H1 (cell line): ENCODE results near the gene NSD2. TPM values are rescaled to one million over a fixed set of nuclear protein-coding genes. Genes with fewer than 3 reads are reported as not detected.

Experiments
- CTCF ChIA-PET: fragments of 300-600 bp; sonication (Branson Sonifier 250); formaldehyde crosslinking; loops from one replicate; lab custom pipeline; 2021; ENCODE audit not compliant: partially characterized antibody; lab: Charles Lee
- POLR2A ChIA-PET: fragments of 300-600 bp; sonication (Branson Sonifier 250); formaldehyde crosslinking; loops from one replicate; lab custom pipeline; 2021; ENCODE audit warnings: inconsistent platforms; ENCODE audit not compliant: partially characterized antibody; lab: Charles Lee
- DNase-seq, 2 experiments: peaks; one replicate each; pipeline versions ENCODE4 v3.0.0 to v3.0.0-alpha.2; 2010 to 2022; ENCODE audit warnings: low spot score in 2 of 2, low read depth in 1 of 2, mixed read lengths in 1 of 2
- FAIRE-seq: peaks from 2 replicates; lab custom pipeline; 2011; peaks lifted over from hg19 to GRCh38; lab: Jason Lieb, UNC
- H2AFZ ChIP-seq: 2 replicates; pipeline ENCODE4 v1.8.1; 2012; ENCODE audit warnings: low read length, inconsistent platforms
- H2AK5ac ChIP-seq: 2 replicates; pipeline ENCODE4 v1.6.1; 2013; ENCODE audit warnings: low read depth, low read length
- H2BK120ac ChIP-seq: replicated peaks from 2 replicates; pipeline ENCODE3; 2013; ENCODE audit warnings: low read depth, low read length, inconsistent platforms
- H2BK12ac ChIP-seq: 2 replicates; pipeline ENCODE4 v1.6.1; 2013; ENCODE audit warnings: low read depth, low read length
- H2BK15ac ChIP-seq: 2 replicates; pipeline ENCODE4 v1.6.1; 2013; ENCODE audit warnings: low read length
- H2BK20ac ChIP-seq: 2 replicates; pipeline ENCODE4 v1.6.1; 2013; ENCODE audit warnings: low read length
- H2BK5ac ChIP-seq: 2 replicates; pipeline ENCODE4 v1.6.1; 2013; ENCODE audit warnings: low read depth, low read length
- H3K14ac ChIP-seq: 2 replicates; pipeline ENCODE4 v1.6.1; 2013; ENCODE audit warnings: inconsistent platforms; ENCODE audit not compliant: insufficient read length
- H3K18ac ChIP-seq: 2 replicates; pipeline ENCODE4 v1.6.1; 2013; ENCODE audit warnings: low read length; ENCODE audit errors: extremely low read depth
- H3K23ac ChIP-seq: 2 replicates; pipeline ENCODE4 v1.6.1; 2013; ENCODE audit warnings: inconsistent platforms; ENCODE audit not compliant: insufficient read length
- H3K23me2 ChIP-seq: 2 replicates; pipeline ENCODE4 v1.6.1; 2013; ENCODE audit warnings: low read depth, low read length
- H3K27ac ChIP-seq: 2 replicates; pipeline ENCODE4 v1.6.1; 2011; ENCODE audit warnings: low read depth, low read length, inconsistent platforms
- H3K27me3 ChIP-seq, 4 experiments: replicated peaks in 1 of 4; 1 replicate in 1 of 4; 2 replicates in 3 of 4; pipeline versions ENCODE4 v1.6.1 to v1.8.1; 2011 to 2013; ENCODE audit warnings: low read length in 3 of 4, mild to moderate bottlenecking in 3 of 4, inconsistent platforms in 2 of 4, mixed read lengths in 2 of 4, moderate library complexity in 1 of 4; ENCODE audit not compliant: control insufficient read depth in 3 of 4, insufficient read depth in 3 of 4; ENCODE audit errors: extremely low read depth in 1 of 4
- H3K36me3 ChIP-seq, 4 experiments: 2 replicates each; pipeline versions ENCODE4 v1.6.1 to v1.8.1; 2011 to 2013; ENCODE audit warnings: mild to moderate bottlenecking in 4 of 4, low read length in 3 of 4, moderate library complexity in 2 of 4, control low read depth in 1 of 4, inconsistent platforms in 1 of 4; ENCODE audit not compliant: insufficient read depth in 4 of 4, control insufficient read depth in 2 of 4
- H3K4ac ChIP-seq: replicated peaks from 2 replicates; pipeline ENCODE3; 2013; ENCODE audit warnings: low read length, low read depth, mixed read lengths, inconsistent platforms; ENCODE audit not compliant: insufficient read length
- H3K4me1 ChIP-seq, 4 experiments: replicated peaks in 1 of 4; 1 replicate in 1 of 4; 2 replicates in 3 of 4; pipeline versions ENCODE4 v1.6.1 to v1.8.1; 2011 to 2013; ENCODE audit warnings: low read length in 3 of 4, inconsistent platforms in 2 of 4, mixed read lengths in 1 of 4; ENCODE audit not compliant: insufficient read depth in 4 of 4, control insufficient read depth in 3 of 4
- H3K4me2 ChIP-seq, 2 experiments: 2 replicates each; pipeline versions ENCODE4 v1.6.1 to v1.8.1; 2011 to 2013; ENCODE audit warnings: low read depth in 2 of 2, low read length in 2 of 2, control low read depth in 1 of 2, inconsistent platforms in 1 of 2, mild to moderate bottlenecking in 1 of 2; ENCODE audit not compliant: insufficient read depth in 1 of 2
- H3K4me3 ChIP-seq, 4 experiments: fragments of 200-600, 300-600 bp in 1 of 4; sonication (generic), shearing (Covaris generic), sonication (Bioruptor Twin) in 1 of 4; 2 replicates each; pipeline versions ENCODE4 v1.5.1 to v1.8.1; 2011 to 2016; ENCODE audit warnings: low read length in 4 of 4, low read depth in 3 of 4, control low read depth in 2 of 4, inconsistent platforms in 2 of 4, mild to moderate bottlenecking in 2 of 4, mixed read lengths in 1 of 4, moderate library complexity in 1 of 4; ENCODE audit not compliant: insufficient read depth in 2 of 4; ENCODE audit errors: extremely low read depth in 1 of 4
- H3K56ac ChIP-seq: replicated peaks from 2 replicates; pipeline ENCODE3; 2013; ENCODE audit warnings: low read depth, mild to moderate bottlenecking, mixed read lengths, low read length, inconsistent platforms; ENCODE audit not compliant: insufficient read length
- H3K79me1 ChIP-seq: 2 replicates; pipeline ENCODE4 v1.6.1; 2013; ENCODE audit warnings: low read depth, low read length, control low read depth
- H3K79me2 ChIP-seq, 2 experiments: 2 replicates each; pipeline versions ENCODE4 v1.6.1 to v1.8.1; 2012 to 2013; ENCODE audit warnings: low read length in 2 of 2, mild to moderate bottlenecking in 2 of 2, inconsistent platforms in 1 of 2; ENCODE audit not compliant: insufficient read depth in 2 of 2, control insufficient read depth in 1 of 2
- H3K9ac ChIP-seq, 4 experiments: replicated peaks in 1 of 4; 1 replicate in 1 of 4; 2 replicates in 3 of 4; pipeline versions ENCODE4 v1.6.1 to v1.8.1; 2011 to 2013; ENCODE audit warnings: low read depth in 3 of 4, low read length in 3 of 4, control low read depth in 2 of 4, mild to moderate bottlenecking in 2 of 4, moderate library complexity in 2 of 4, inconsistent platforms in 1 of 4; ENCODE audit errors: extremely low read depth in 1 of 4
- H3K9me3 ChIP-seq, 2 experiments: 2 replicates each; pipeline versions ENCODE4 v1.6.1 to v1.8.1; 2012 to 2013; ENCODE audit warnings: mild to moderate bottlenecking in 2 of 2, moderate library complexity in 2 of 2, control low read depth in 1 of 2, inconsistent platforms in 1 of 2, low read depth in 1 of 2, low read length in 1 of 2, mixed read lengths in 1 of 2; ENCODE audit not compliant: insufficient read depth in 2 of 2
- H4K20me1 ChIP-seq, 2 experiments: replicated peaks in 1 of 2; 2 replicates each; pipeline versions ENCODE3 to v1.8.1; 2011 to 2013; ENCODE audit warnings: inconsistent platforms in 2 of 2, low read length in 2 of 2, mild to moderate bottlenecking in 1 of 2; ENCODE audit not compliant: insufficient read depth in 2 of 2, control insufficient read depth in 1 of 2
- H4K5ac ChIP-seq: 2 replicates; pipeline ENCODE4 v1.6.1; 2013; ENCODE audit warnings: low read length, low read depth, mixed read lengths, inconsistent platforms; ENCODE audit not compliant: insufficient read length
- H4K8ac ChIP-seq: 2 replicates; pipeline ENCODE4 v1.8.0; 2013; ENCODE audit warnings: mild to moderate bottlenecking, moderate library complexity, low read length, inconsistent platforms; ENCODE audit not compliant: insufficient read depth; ENCODE audit errors: extremely low read depth
- H4K91ac ChIP-seq: replicated peaks from 2 replicates; pipeline ENCODE3; 2013; ENCODE audit warnings: low read length, mixed read lengths, inconsistent platforms; ENCODE audit not compliant: insufficient read length
- ASH2L ChIP-seq: fragments of 200-600, 300-600 bp; sonication (generic); IDR thresholded peaks from one replicate; pipeline ENCODE4 v1.7.1; 2017; ENCODE audit warnings: low read length
- BCL11A ChIP-seq, 2 experiments: IDR thresholded peaks; one replicate each; pipeline ENCODE4 v1.6.1; 2011; ENCODE audit warnings: low read depth in 2 of 2, low read length in 2 of 2, mild to moderate bottlenecking in 2 of 2
- CHD2 ChIP-seq: IDR thresholded peaks from 2 replicates; pipeline ENCODE4 v1.6.1; 2012; ENCODE audit warnings: low read length, improper control_type of control experiment
- MAFK ChIP-seq: IDR thresholded peaks from 2 replicates; pipeline ENCODE4 v1.6.1; 2012; ENCODE audit warnings: low read depth, mild to moderate bottlenecking, improper control_type of control experiment, low read length
- RBBP5 ChIP-seq: IDR thresholded peaks from 2 replicates; pipeline ENCODE4 v1.7.1; 2012; ENCODE audit warnings: low read depth, mild to moderate bottlenecking, inconsistent platforms, low read length, moderate library complexity, borderline replicate concordance
- RXRA ChIP-seq: IDR thresholded peaks from 2 replicates; pipeline ENCODE4 v1.6.1; 2011; ENCODE audit warnings: low read depth, mild to moderate bottlenecking, low read length, moderate library complexity; ENCODE audit not compliant: insufficient read depth
- SRF ChIP-seq: IDR thresholded peaks from 2 replicates; pipeline ENCODE4 v1.6.1; 2011; ENCODE audit warnings: mild to moderate bottlenecking, low read depth, low read length, moderate library complexity
- TAF1 ChIP-seq: IDR thresholded peaks from 2 replicates; pipeline ENCODE4 v1.6.1; 2011; ENCODE audit warnings: mild to moderate bottlenecking, low read depth, low read length
- WGBS, 2 experiments: shearing (Covaris generic) in 1 of 2; methylation state at CpG; one replicate each; pipeline versions ENCODE4 v1.1.6 to v1.1.7; 2013 to 2015; ENCODE audit warnings: low lambda C conversion rate in 2 of 2, mixed read lengths in 2 of 2, inconsistent platforms in 1 of 2, low coverage in 1 of 2, missing lambda C conversion rate in 1 of 2; ENCODE audit not compliant: insufficient replicate concordance in 2 of 2, insufficient coverage in 1 of 2, insufficient read length in 1 of 2; ENCODE audit errors: extremely low coverage in 1 of 2, missing lambda C conversion rate in 1 of 2; 5-methylcytosine and 5-hydroxymethylcytosine counted together
- polyA plus RNA-seq, 7 experiments: library from polyadenylated mRNA; depleted of rRNA in 3 of 7; stranded (reverse) in 5 of 7; unstranded in 2 of 7; fragments of >200 nt in 5 of 7; fragments of 200-250 nt in 2 of 7; gene quantifications; 1 replicate in 5 of 7; 2 replicates in 1 of 7; 4 replicates in 1 of 7; pipeline versions ENCODE4 v1.2.1 to v1.2.3, GENCODE V29; 2011 to 2013; ENCODE audit warnings: missing spikeins in 2 of 7, mixed read lengths in 2 of 7
- total RNA-seq: library from RNA; stranded (reverse); fragmentation: NEBNext Ultra II Directional; extraction: Animal tissue kit (Norgen Biotek cat#: 25700); gene quantifications from 2 replicates; pipeline ENCODE4 v1.2.1, GENCODE V29; 2021
- TF ChIP-seq, protein P1 (sequence below): IDR thresholded peaks from 2 replicates; pipeline ENCODE4 v1.6.1; 2011; ENCODE audit warnings: low read depth, mild to moderate bottlenecking, low read length; ENCODE audit not compliant: insufficient read depth

NSD2 gene
- total and polyA plus RNA-seq, 2 of the 8 experiments (the other 6 are each of a cell fraction or from before 2014, with no cell fraction given), result 26.7 to 129 TPM

DNA sequence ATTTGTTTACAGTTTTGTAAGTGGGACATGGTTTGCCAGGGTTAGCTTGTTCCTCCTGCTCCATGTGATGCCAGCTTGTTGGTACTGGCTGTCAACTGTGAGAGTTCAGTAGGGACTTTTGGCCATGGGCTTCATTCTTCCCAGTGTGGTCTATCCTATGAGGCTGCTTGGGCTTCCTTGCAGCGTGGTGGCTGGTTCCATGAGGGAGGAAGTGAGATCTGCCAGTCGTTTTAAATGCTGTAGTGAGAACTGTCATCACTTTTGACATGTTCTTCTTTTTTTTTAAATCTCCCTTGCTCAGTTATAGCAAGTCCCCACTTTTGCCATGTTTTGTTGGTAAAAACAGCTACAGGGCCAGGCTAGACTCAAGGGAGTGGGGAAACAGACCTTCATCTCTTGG is 15.9 kb downstream of the NSD2 start:
- Histone ChIP-seq H3K4me2 (no peak overlapping the region), H3K56ac (no peak overlapping the region), H3K14ac (no peak overlapping the region), H4K91ac (no peak overlapping the region), H3K36me3 (no peaks in the 10 kb centered on the region; a peak in 1 of 8 replicates), H3K27me3 (no peaks in the 10 kb centered on the region), H2BK120ac (no peak overlapping the region), H2BK12ac (no peak overlapping the region), H2BK15ac (no peak overlapping the region), H4K5ac (no peak overlapping the region), H2BK5ac (no peak overlapping the region), H3K79me1 (peaks cover 19% of the 10 kb centered on the region), H3K9ac (no peak overlapping the region), H3K9me3 (no peaks in the 10 kb centered on the region), H4K20me1 (peaks cover 27 to 29% of the 10 kb centered on the region in 2 experiments), H2BK20ac (no peak overlapping the region), H2AK5ac (no peak overlapping the region), H3K79me2 (peaks cover 13 to 89% of the 10 kb centered on the region in 2 experiments), H3K4ac (no peak overlapping the region), H3K27ac (no peak overlapping the region), H3K23ac (no peak overlapping the region), H3K4me1 (no peaks in the 10 kb centered on the region), H4K8ac (no peak overlapping the region), H3K23me2 (no peaks in the 10 kb centered on the region), H3K18ac (no peak overlapping the region), H3K4me3 (no peak overlapping the region)
- 83% methylated on average over 2 of the region's 2 CpGs; no CpG with 5 or more reads in 1 of the 2 experiments for WGBS, 2 experiments
- no peak for DNase-seq
- CTCF ChIA-PET, result interaction anchor here (0.6 to 6.2 kb wide), 7 partner anchors 11 to 161 kb away, joined by 3 to 65 read pairs (median 3); no protein-coding TSS in a partner anchor
- no peak for FAIRE-seq
- POLR2A ChIA-PET, result interaction anchor here (0.9 to 1.7 kb wide), 5 partner anchors 12 to 39 kb away, joined by 3 to 5 read pairs (median 3); partner anchors contain the start of gene NSD2
- TF ChIP-seq SRF, result no peak
- no peak for TF ChIP-seq MAFK
- TF ChIP-seq ASH2L, result no peak
- TF ChIP-seq RBBP5, result no peak
- no peak for TF ChIP-seq TAF1
- no peak for TF ChIP-seq BCL11A (IDR thresholded peaks at IDR 0.05; ENCODE audit: low read depth in 2 of 2, low read length in 2 of 2)
- TF ChIP-seq CHD2, result no peak
- TF ChIP-seq, protein P1, sequence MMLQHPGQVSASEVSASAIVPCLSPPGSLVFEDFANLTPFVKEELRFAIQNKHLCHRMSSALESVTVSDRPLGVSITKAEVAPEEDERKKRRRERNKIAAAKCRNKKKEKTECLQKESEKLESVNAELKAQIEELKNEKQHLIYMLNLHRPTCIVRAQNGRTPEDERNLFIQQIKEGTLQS, result no peak
- no peak for TF ChIP-seq RXRA
- TF ChIP-seq, all 59 proteins: peak for 0
- H2AFZ ChIP-seq, result no peak overlapping the region
